Loucy (cell line): ENCODE measurements around the gene ANKRD13D.

Experiments used
- H2AFZ ChIP-seq: fragments of 200-600 bp; sonication (generic); 2 replicates; pipeline ENCODE4 v1.6.0; 2016; ENCODE audit warnings: antibody characterized with exemption, mild to moderate bottlenecking, low read length, moderate library complexity
- H3F3A ChIP-seq: fragments of 200-600 bp; 2 replicates; pipeline ENCODE4 v1.6.0; 2016; ENCODE audit warnings: antibody characterized with exemption, low read depth, mild to moderate bottlenecking
- H3K27me3 ChIP-seq: fragments of 200-600 bp; sonication (generic); 2 replicates; pipeline ENCODE4 v1.6.1; 2014; ENCODE audit warnings: low read length, mild to moderate bottlenecking; ENCODE audit not compliant: insufficient read depth, poor library complexity, severe bottlenecking
- H3K36me3 ChIP-seq: fragments of 200-600 bp; sonication (generic); 2 replicates; pipeline ENCODE4 v1.6.1; 2016; ENCODE audit warnings: low read length; ENCODE audit not compliant: insufficient read depth
- H3K4me1 ChIP-seq: fragments of 200-600 bp; sonication (generic); 2 replicates; pipeline ENCODE4 v1.5.1; 2014; ENCODE audit warnings: low read length, mild to moderate bottlenecking; ENCODE audit not compliant: insufficient read depth, poor library complexity, severe bottlenecking
- H3K4me2 ChIP-seq: fragments of 200-600 bp; sonication (generic); 2 replicates; pipeline ENCODE4 v1.6.0; 2014; ENCODE audit warnings: antibody characterized with exemption, low read length, low read depth, mild to moderate bottlenecking; ENCODE audit not compliant: poor library complexity, severe bottlenecking
- H3K4me3 ChIP-seq: fragments of 200-600 bp; sonication (generic); 2 replicates; pipeline ENCODE4 v1.5.1; 2014; ENCODE audit warnings: low read length, mild to moderate bottlenecking, mixed read lengths; ENCODE audit not compliant: poor library complexity, severe bottlenecking
- H3K79me2 ChIP-seq: fragments of 200-600 bp; sonication (generic); 2 replicates; pipeline ENCODE4 v1.6.1; 2014; ENCODE audit warnings: low read length; ENCODE audit not compliant: insufficient read depth
- H3K9ac ChIP-seq: fragments of 200-600 bp; sonication (generic); 2 replicates; pipeline ENCODE4 v1.6.0; 2014; ENCODE audit warnings: mild to moderate bottlenecking, low read depth, low read length, moderate library complexity; ENCODE audit not compliant: poor library complexity, severe bottlenecking
- H3K9me2 ChIP-seq: fragments of 200-600 bp; sonication (generic); replicated peaks from 2 replicates; pipeline ENCODE4 v1.6.1; 2016; ENCODE audit warnings: low read depth, low read length, mixed read lengths
- H3K9me3 ChIP-seq: fragments of 200-600 bp; sonication (generic); 2 replicates; pipeline ENCODE4 v1.6.1; 2014; ENCODE audit warnings: mild to moderate bottlenecking, antibody characterized with exemption, low read length, low read depth; ENCODE audit not compliant: insufficient read depth
- H4K20me1 ChIP-seq: fragments of 200-600 bp; sonication (generic); 2 replicates; pipeline ENCODE4 v1.6.0; 2014; ENCODE audit warnings: antibody characterized with exemption, low read length, mild to moderate bottlenecking; ENCODE audit not compliant: insufficient read depth, poor library complexity, severe bottlenecking
- CTCF ChIP-seq: fragments of 200-600 bp; sonication (generic); conservative IDR thresholded peaks from 2 replicates; pipeline ENCODE4 v1.5.1; 2014; ENCODE audit warnings: mild to moderate bottlenecking, antibody characterized with exemption, low read length
- EZH2phosphoT487 ChIP-seq: fragments of 200-600 bp; IDR thresholded peaks from 2 replicates; pipeline ENCODE4 v1.6.1; 2018; ENCODE audit warnings: antibody characterized with exemption, mild to moderate bottlenecking, moderate library complexity, borderline replicate concordance

Gene ANKRD13D

GRCh38 chr11:67273260-67273990 is 15.7 kb upstream of the ANKRD13D start:
- Histone ChIP-seq H2AFZ (no peak overlapping the region), H3K36me3 (peaks cover 12% of the 10 kb centered on the region; the same call in 1 of the 2 replicates), H3K79me2 (peaks cover 96% of the 10 kb centered on the region), H3K27me3 (no peaks in the 10 kb centered on the region), H3K4me3 (peak overlapping the region; percentile 90), H3K9me3 (no peaks in the 10 kb centered on the region), H3F3A (peaks cover 19% of the 10 kb centered on the region), H3K9ac (peak overlapping the region; percentile 94), H3K4me2 (peak overlapping the region; percentile 97), H4K20me1 (peaks cover 54% of the 10 kb centered on the region), H3K4me1 (peaks cover 80% of the 10 kb centered on the region), H3K9me2 (no peaks in the 10 kb centered on the region)
- TF ChIP-seq EZH2phosphoT487 (no peak), CTCF (0 out of 2 replicates have a peak, but pooled peaks have one; percentile 18)

- Histone ChIP-seq H3K36me3 (peaks cover 28% of the 10 kb centered on the region), H3K9me2 (no peaks in the 10 kb centered on the region), H3K9ac (peak overlapping the region; percentile 99), H3K4me2 (peak overlapping the region; percentile 97), H3K27me3 (no peaks in the 10 kb centered on the region), H2AFZ (no peak overlapping the region), H3K4me1 (peaks cover 80% of the 10 kb centered on the region), H3K9me3 (no peaks in the 10 kb centered on the region), H4K20me1 (peaks cover 38% of the 10 kb centered on the region), H3F3A (peaks cover 19% of the 10 kb centered on the region), H3K79me2 (peaks cover 96% of the 10 kb centered on the region), H3K4me3 (peak overlapping the region; percentile 64)
- TF ChIP-seq EZH2phosphoT487 (no peak), CTCF (no peak)
These were observed 14.1 kb upstream of the ANKRD13D start for GRCh38 chr11:67274768-67275605.

GRCh38 chr11:67275606-67276409 is 13.3 kb upstream of the ANKRD13D start:
- TF ChIP-seq CTCF (peak; percentile 30), EZH2phosphoT487 (no peak)
- no peak overlapping the region for H2AFZ ChIP-seq
- peak overlapping the region; percentile 97 for H3K4me2 ChIP-seq
- H3K4me1 ChIP-seq = peaks cover 80% of the 10 kb centered on the region
- peaks cover 96% of the 10 kb centered on the region for H3K79me2 ChIP-seq
- no peaks in the 10 kb centered on the region for H3K9me3 ChIP-seq
- no peaks in the 10 kb centered on the region for H3K27me3 ChIP-seq
- H3K9ac ChIP-seq = peak overlapping the region; percentile 99
- peaks cover 15% of the 10 kb centered on the region for H3F3A ChIP-seq
- peaks cover 36% of the 10 kb centered on the region for H3K36me3 ChIP-seq
- peaks cover 32% of the 10 kb centered on the region for H4K20me1 ChIP-seq
- H3K4me3 ChIP-seq = peak overlapping the region; percentile 64
- no peaks in the 10 kb centered on the region for H3K9me2 ChIP-seq
